Spleen (tissue), 7 donors: ENCODE data around the gene CLDN17.

Source experiments
- CTCF ChIP-seq, 11 experiments: fragments of 200-600 bp in 7 of 11; fragments of 450-650 bp in 4 of 11; sonication (generic) in 4 of 11; IDR thresholded peaks in 8 of 11; conservative IDR thresholded peaks in 3 of 11; 1 replicate in 7 of 11; 2 replicates in 4 of 11; pipeline versions ENCODE4 v1.4.0 to v1.8.0; 2016 to 2021; ENCODE audit warnings: antibody characterized with exemption in 11 of 11, inconsistent platforms in 4 of 11, mild to moderate bottlenecking in 1 of 11
- POLR2A ChIP-seq, 3 donors: fragments of 450-650 bp; IDR thresholded peaks; one replicate each; pipeline ENCODE4 v1.5.1; 2017; ENCODE audit warnings: antibody characterized with exemption in 3 of 3, mild to moderate bottlenecking in 1 of 3
- POLR2AphosphoS5 ChIP-seq, 3 donors: sonication (generic); formaldehyde crosslinking; IDR thresholded peaks; one replicate each; pipeline ENCODE4 v1.5.1; 2017; ENCODE audit warnings: antibody characterized with exemption in 3 of 3
- donor health status: DM: no; HTN: no; CAD: no; lungs with moderate emphysema.
- donor health status: DM: no; HTN: no; CAD: no.
- donor health status: DM: no; HTN: no; CAD: no.

- TF ChIP-seq CTCF (IDR thresholded peaks at IDR 0.05 in 8 of 11, conservative IDR thresholded peaks at IDR 0.05 in 3 of 11) (no peak), POLR2A (IDR thresholded peaks at IDR 0.05) (no peak), POLR2AphosphoS5 (IDR thresholded peaks at IDR 0.05) (no peak)
Observed at GRCh38 chr21:30209601-30210000, 43.0 kb upstream of the CLDN17 start.
